8988T (cell line): ENCODE results near the gene SLC38A5.
A peak's percentile ranks its signal among the peaks of the same experiment; 100 is the strongest.

Experiments used
- DNase-seq: peaks from one replicate; pipeline ENCODE4 v3.0.0; 2011

Gene SLC38A5

DNA sequence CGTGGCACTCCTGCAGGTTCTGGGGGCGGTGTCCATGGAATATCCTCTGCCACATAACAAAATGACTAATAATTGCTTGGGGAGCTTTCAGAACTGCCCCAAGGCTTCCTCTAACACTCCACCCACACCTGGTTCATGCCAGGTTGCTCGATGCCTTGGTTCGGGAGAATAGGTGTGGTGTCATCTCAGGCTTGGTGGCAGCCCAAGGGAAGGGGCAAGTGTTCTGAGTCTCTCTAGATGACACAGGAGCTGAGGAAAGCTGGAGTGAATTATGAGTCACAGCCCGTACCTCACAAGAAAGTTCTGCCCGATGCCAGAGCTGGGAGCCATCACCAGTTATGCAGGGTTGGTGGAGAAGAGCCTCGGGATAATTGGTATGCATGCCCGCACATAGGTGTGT is 20.6 kb upstream of the SLC38A5 start:
- no peak for DNase-seq

DNA sequence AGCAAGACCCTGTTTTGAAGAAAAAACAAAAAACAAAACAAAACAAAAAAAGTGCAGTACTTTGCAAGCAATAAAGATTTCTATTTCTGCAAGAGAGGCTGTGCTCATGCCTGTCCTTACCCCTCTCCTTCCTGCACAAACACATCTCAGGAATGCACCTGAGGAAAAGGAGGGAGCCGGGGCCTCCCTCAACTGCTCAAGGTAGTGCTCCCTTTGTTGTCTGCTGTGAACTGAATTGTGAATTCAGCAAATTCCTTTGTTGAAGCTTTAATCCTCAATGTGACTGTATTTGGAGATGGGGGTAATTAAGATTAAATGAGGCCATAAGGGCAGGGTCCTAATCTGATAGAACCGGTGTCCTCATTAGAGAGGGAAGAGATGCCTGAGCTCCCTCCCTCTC is 19.8 kb upstream of the SLC38A5 start:
- no peak for DNase-seq

DNA sequence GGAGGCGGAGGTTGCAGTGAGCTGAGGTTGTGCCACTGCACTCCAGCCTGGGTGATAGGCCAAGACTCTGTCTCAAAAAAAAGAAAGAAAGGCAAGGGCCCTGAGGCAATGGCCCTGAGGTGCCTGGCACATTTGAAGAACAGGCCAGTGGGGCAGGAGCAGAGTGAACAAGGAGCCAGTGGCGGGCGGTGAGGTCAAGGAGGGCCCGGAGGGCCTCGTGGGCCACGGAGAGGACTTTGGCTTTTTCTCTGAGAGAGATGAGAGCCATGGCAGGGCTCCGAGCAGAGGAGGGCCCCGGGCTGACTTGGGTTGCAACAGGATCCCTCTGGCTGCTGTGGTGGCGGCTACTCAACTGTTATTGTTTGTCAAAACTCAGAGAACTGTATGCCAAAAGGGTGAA is 19.2 kb upstream of the SLC38A5 start:
- DNase-seq, result no peak

DNA sequence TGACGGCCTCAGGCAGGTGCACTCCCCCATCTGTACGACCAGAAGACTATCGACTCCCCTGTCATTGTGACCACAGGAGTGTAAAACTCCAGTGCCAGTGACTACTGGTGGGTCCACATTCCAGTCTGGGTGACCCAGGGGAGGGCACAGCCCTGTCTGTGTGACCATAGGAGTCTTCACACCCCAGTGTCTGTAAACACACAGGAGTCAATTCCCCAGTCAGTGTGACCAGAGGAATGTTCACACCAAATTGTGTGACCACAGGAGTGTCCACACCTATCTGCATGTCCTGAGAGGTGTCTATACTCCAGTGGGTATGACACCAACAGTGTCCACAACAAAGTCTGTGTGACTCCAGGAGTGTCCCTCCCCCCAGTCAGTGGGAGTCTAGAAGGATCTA is 18.0 kb upstream of the SLC38A5 start:
- no peak for DNase-seq

DNA sequence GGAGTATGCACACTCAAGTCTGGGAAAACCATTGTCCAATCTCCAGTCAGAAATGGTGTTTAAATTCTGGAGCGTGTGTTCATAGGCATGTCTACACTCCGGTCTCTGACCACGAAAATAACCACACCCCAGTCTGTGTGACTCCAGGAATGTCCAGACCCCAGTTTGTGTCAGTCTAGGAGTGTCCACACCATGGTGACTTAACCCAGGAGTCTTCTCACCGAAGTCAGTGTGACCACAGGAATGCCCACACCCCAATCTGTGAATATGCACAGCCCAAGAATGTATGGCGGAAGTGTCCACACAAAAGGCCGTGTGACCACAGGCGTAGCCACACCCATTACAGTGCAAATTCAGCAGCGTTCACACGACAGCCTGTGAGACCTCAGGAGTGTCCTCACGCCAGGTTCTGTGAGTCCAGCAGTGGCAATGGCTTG is 17.3 kb upstream of the SLC38A5 start:
- no peak for DNase-seq

DNA sequence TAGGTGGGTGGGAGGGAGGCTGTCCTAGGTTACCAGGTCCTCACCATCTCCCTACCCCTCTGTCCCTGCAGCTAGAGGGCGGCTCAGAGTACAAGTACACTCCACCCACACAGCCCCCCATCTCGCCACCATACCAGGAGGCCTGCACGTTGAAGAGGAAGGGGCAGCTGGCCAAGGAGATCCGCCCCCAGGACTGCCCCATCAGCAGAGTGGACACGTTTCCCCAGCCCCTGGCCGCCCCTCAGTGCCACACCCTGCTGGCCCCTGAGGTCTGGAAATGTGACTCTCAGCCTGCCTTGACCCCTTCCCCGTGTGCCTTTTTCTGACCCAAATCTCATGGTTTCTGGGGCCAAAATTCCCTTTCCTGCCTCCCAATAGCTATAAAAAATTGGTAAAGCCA is 12.5 kb upstream of the SLC38A5 start:
- DNase-seq, result no peak

DNA sequence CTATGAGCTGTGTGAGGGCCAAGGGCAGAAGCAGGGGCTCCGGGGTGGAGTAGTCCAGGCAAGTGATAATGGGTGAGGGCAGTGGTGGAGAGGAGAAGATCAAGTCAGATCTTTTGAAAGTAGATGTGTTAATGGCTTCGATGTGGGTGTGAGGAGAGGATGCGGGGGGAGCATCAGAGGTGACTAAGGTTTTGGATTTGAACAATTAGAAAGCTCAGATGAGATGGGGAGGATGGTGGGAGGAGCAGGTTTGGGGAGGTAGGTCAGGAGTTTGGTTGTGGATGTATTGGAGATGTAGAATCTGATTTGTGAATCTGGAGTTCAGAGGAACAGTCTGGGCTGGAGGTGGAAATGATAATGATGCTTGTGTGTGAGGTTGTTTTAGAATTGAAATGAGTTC is 10.5 kb upstream of the SLC38A5 start:
- DNase-seq, result no peak

DNA sequence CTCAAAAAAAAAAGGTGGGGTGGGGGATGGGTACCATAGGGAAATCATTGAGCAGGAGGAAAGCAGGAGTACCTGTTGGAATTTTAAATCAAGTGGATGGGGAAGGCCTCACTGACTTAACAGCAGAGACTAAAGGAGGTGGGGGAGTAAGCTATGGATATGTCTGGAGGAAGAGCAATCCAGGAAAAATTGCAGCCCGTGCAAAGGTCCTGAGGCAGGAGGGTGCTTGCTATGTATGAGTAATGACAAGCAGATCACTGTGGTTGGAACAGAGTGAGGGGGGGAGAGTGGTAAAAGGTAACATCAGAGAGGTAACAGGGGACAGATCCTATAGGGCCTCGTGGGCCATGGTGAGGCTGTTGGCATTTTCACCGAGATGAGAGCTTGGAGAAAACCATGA is 10.1 kb upstream of the SLC38A5 start:
- DNase-seq, result no peak

DNA sequence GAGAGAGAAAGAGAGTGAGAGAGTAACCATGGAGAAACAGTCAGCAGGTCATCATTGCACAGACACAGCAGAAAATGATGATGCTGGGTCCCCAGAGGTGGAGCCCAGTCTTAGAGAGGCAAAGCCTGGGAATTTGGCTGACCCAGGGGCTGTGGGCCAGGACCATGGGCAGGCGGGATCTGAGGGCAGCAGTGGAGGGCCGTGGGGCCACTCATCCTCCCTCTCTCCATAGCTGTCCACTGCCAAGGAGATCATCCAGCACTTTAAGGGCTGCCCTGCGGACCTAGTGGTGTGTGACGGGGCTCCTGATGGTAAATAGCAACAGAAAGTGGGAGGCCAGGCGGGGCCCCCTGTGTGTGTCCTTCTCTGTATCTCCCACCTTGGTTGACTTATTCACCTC is 8.7 kb upstream of the SLC38A5 start:
- DNase-seq, result no peak

DNA sequence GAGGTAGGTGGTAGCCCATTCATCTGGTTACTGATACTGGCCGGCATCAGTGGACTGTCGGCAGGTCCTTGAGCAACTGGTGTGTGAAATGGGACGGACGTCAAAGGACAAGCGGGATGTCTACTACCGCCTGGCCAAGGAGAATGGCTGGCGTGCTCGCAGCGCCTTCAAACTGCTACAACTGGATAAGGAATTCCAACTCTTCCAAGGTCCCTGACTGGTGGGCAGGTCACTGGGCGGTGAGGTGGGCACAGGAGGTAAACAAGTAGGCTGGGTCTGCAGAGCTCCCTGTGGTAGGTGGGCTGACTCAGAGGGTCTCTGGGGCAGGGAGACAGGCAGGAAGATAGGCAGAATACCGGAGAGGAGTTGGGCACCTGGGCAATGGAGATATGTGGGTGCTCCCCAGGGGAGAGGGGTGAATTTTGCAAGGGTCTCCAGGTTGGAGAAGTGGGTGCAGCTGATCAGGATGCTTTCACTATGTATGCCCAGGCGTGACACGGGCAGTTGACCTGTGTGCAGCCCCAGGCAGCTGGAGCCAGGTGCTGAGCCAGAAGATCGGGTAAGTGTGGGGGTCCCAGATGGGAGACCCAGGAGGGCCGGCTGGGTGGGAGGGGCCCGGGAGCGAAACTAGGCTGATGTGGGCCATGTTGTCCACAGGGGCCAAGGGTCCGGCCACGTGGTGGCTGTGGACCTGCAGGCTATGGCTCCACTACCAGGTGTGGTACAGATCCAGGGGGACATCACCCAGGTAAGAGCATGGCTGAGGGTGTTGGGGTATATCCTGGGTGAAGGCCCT is 8.1 kb upstream of the SLC38A5 start:
- DNase-seq, result no peak

DNA sequence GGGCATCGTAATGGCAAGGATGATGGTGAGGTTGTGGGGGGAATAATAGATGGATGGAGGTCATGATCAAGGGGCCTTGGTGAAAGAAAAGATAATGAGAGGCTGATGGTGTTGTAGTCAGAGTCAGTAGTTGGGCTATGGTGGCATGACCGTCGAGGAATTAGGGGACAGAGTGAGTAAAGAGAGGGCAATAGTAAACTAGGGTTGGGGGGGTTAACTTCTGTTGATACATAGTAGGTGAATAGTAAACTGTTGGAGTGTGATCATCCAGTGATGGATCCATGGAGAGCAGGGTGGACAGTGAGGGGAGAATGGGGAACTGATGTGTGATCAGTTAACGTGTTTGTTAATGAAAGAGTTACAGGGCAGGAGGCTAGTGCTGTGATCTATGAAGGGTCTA is 6.9 kb upstream of the SLC38A5 start:
- DNase-seq, result no peak

DNA sequence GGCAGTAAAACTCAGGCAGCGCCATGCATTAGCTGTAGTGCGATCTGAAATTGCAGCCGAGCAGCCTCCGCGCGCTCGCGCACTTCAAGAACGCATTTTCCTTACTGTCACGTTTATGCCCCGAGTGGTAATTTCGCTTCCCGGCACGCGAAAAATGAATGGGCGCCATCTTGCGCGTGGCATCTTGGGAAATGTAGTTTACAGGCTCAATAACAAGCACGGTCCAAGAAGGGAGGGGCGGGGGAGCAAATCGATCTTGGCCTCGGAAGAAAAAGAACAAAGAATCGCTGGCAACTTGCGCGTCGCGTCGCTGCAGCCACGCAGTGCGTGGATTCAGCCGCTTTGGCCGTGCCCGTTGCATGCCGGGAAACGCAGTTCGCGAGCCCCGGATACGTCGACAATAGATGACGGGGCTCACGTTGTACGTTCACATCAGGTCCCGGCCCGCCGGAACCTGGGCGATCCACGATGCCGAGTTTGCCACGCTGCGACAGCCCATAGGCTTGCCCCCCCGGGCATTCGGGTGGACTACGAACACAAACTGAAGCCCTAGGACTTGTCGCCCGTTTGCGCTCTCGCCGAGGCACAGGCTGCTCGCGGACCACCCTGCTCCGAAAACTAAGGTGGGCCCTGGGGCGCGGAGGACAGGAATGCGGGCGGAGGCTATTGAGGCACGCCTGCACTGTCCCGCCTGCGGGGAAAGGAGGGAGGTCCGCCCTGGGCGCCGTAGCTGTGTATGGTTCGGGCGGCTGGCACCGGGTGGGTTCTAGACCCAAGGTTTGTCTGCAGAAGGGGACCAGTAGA is 5.9 kb upstream of the SLC38A5 start, which contains the start of gene FTSJ1:
Gene FTSJ1 (plus strand): TSS at position 426 of the 804 bp plus-strand sequence. CDS start 1,849 bp downstream, outside the sequence.
- DNase-seq, result peak; percentile 69

DNA sequence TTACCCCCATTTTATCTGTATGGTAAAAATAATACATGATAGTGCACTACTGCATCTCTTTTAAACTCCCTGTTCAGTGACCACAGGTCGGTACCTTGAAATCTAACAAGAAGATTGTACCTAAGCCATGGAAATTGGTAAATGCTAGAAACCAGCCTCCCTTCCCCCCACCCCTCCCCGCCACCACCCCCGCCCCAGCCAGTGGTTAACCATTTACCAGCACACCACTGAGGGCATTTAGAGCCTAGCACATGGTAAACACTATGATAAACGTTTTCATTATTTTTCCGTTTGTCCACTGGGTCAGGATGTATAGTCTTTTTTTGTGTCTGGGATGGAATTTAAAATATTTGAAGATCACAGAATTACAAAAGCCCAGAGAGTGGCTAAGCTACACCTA is 5.2 kb upstream of the SLC38A5 start:
- DNase-seq, result no peak

DNA sequence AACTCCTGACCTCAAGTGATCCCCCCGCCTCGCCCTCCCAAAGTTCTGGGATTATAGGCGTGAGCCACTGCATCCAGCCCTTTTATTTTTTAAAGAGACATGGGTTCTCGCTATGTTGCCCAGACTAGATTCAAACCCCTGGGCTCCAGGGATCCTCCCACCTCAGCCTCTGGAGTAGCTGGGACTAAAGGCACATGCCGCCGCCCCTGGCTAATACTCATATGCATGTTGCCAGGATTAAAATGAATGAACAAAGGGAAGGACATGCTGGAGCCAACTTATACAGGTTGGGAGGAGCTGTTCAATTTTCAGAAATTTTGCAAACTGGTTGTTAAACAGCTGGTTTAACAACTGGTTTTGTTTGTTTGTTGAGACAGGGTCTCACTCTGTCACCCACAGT is 4.5 kb upstream of the SLC38A5 start:
- no peak for DNase-seq

DNA sequence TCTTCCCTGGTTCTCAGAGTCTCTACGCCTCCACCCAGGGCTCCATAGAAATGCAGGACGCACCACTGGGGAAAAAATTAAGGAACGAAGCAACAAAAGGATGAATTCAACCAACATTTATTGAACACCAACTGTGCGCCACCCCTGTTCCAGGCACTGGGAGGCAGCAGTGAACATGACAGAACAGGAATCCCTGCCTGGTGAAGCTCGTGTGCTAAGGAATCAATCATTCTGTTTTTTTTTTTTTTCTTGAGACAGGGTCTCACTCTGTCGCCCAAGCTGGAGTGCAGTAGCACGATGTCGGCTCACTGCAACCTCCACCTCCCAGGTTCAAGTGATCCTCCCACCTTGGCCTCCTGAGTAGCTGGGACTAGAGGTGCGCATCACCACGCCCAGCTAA is 4.1 kb upstream of the SLC38A5 start:
- DNase-seq, result peak; percentile 54

DNA sequence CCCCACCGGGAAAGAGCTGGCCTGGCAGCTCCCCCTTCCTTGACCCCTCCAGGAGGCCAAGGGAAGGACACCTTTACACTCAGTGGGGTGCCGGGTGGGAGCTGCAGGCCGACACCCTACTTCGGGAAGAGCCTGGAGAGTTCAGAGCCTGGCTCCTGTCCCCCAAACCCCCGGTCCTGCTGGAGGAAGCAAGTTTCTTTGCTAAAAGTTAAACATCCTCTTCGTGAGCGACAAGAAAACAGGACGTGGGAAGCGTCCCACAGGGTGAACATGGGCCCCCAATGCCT is 3.6 kb upstream of the SLC38A5 start:
- DNase-seq, result no peak

DNA sequence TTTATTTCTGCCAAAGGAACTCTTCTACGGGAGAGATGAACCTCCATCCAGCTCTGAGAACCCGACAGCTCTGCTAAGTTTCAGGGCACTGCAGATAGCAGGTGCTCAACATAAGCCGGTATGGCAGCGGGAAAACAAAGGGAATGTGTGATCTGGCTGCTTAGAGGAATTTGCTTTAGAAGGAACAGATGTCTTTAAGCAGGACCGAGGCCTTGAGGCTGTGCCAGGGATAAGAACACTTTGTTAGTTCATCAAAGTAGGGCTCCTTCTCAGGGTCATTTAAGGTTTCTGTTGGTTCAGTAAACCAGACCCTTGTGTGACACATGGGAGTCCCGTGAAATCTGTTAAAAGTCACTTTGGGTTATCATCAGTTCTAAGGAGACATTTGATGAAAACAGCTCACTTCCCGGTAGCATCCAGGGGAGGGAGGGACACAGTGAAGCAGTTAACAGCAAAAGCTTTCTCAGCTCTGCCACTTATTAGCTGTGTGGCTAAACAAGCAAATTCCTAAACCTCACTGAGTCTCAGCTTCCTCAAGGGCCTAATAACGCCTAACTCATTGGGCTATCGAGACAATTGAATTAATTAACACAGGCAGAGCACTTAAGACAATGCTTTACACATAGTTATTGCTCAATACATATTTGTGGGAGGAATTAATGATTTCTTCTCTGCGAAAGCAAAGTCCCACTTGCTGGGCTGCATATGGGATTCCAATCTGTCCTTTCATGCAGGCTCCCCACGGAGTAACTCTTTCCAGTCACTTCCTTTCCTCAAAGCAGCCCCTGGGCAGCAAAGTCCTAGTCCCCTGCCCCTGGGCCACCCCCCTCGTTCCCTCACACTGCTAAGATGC is 3.0 kb upstream of the SLC38A5 start:
- DNase-seq, result no peak

DNA sequence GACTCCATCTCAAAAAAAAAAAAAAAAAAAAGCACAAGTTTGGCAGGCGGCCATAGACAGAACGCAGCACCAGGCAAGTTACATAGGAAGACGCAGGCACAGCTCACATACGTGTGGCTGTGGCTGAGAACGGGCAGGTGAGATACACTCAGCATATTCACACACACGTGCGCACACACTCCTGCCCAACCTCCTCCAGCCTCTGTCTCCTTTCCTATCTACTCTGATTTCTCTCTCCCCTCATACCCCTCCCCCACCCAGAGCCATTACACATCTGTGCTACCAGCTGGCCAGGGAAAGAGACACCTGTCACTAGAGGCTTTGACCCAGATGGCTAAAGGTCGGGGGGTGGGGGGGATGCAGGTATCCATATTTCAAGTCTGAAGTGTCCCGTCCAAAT is 2.2 kb upstream of the SLC38A5 start:
- DNase-seq, result no peak

DNA sequence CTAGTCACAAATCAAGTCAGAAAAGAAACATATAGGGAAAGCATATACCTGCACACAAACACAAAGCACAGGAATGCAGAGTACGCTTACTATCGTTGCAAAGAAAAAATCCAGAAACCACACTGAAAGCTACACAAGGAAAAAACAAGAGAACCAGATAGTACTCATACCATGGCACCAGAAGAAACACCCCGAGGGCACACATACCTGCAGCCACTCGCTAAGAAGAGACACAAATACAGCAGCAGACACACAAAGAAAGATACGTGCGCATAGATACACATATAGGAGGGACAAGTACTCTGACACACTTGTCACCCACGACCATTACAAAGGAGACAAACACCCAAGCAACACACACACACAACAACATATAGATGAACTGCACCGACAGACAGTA is 1.4 kb upstream of the SLC38A5 start:
- DNase-seq, result no peak

DNA sequence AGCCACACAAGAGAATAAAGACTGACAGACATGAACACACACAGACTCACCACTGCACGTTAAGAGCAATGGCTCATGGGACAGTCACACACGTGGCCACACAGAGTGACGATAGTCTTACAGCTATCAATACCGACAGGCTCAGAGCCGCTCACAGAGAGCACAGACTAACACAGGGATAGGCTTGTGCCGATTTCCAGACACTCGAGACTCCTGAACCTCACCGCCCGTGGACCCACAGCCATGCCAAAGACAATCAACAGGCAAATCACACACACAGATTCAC is 716 bp upstream of the SLC38A5 start:
- DNase-seq, result peak; percentile 5

DNA sequence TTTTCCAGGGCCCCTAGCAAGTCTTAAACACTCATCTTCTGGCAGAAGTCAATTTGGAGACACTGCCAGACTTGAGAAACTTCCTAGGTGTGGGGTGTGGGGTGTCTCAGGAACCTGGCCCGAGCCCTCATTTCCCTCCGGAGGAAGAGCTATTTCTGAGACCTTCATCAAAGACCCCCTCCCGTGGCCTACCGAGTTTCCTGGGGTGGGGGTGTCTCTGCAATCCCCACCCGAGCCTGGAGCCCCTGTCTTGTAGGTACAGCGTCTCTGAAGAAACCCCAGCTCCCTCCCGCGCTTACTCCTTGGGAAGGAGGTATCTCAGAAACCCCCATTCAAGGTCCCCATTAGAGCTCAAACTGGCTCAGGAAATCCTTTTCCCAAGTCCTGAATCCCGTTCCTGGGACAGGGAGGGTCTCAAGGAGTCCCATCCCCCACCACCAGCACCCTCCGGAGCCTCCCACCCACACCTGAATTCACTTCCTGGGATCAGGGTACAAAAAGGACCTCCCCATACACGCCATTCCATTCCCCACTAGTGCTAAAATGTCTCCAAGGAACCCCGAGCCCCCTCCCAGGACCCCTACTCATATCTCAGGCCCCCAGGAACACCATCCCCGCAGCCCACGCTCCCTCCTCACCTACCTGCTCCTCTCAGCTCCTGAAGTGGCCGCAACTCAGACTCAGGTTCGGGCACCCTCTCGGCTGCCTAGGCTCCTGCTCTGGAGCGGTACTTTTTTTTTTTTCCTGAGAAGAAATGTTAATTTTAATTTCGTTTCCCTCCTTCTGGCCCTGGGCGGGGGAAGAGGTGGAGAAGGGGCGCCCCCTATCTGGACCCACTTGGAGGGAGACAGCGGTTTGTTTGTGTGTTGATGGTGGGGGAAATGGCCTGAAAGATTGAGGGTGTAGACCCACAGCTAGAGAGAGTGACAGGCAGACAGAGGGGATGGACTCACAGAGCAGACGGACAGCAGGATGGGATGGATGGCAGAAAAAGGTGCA is 1.1 kb downstream of the SLC38A5 start:
- DNase-seq, result peak; percentile 36

DNA sequence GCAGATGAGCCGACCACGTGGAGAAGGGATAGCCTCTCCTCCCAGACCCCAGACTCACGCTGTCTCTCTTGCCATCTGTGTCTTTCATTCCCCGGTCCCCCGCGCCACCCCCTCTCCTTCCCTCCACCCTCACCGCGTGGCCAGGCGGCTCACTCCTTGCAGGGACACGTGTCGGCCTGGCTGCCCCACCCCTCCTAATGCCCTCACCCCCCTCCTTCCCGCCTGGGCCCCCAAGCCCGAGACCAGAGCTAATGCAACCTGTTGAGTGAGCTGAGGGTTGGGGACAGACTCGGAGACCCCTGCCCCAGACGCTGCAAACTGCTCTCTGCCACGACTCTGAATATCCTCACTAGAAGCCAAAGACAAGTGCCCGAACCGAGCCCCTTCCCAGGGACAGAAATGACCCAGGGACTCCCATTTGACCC is 1.8 kb downstream of the SLC38A5 start:
- DNase-seq, result no peak
